Thymus (tissue), 11 donors: ENCODE results near the gene KRT34. TPM values are rescaled to one million over a fixed set of nuclear protein-coding genes. Genes with fewer than 3 reads are reported as not detected.
A peak's percentile ranks its signal among the peaks of the same experiment; 100 is the strongest.

Experiments
- DNase-seq, 9 donors: peaks; one replicate each; pipeline ENCODE4 v3.0.0-alpha.2; 2013; ENCODE audit warnings: low spot score in 9 of 9, low read depth in 6 of 9, missing footprints in 1 of 9
- H3K27ac ChIP-seq, 2 donors: one replicate each; pipeline ENCODE4 v1.5.1; 2013; ENCODE audit warnings: control low read depth in 1 of 2, low read depth in 1 of 2, low read length in 1 of 2, mild to moderate bottlenecking in 1 of 2, moderate library complexity in 1 of 2
- H3K27me3 ChIP-seq, 2 donors: one replicate each; pipeline ENCODE4 v1.5.1; 2013; ENCODE audit warnings: low read length in 1 of 2; ENCODE audit not compliant: control insufficient read depth in 2 of 2, insufficient read depth in 1 of 2
- H3K36me3 ChIP-seq, 2 donors: one replicate each; pipeline ENCODE4 v1.5.1; 2013; ENCODE audit warnings: low read length in 1 of 2, mild to moderate bottlenecking in 1 of 2, moderate library complexity in 1 of 2; ENCODE audit not compliant: control insufficient read depth in 2 of 2, insufficient read depth in 2 of 2
- H3K4me1 ChIP-seq, 2 donors: one replicate each; pipeline ENCODE4 v1.5.1; 2013; ENCODE audit warnings: low read length in 2 of 2; ENCODE audit not compliant: control insufficient read depth in 2 of 2, insufficient read depth in 2 of 2
- H3K4me3 ChIP-seq, 2 donors: one replicate each; pipeline ENCODE4 v1.5.1; 2013; ENCODE audit warnings: low read length in 2 of 2, control low read depth in 1 of 2, mild to moderate bottlenecking in 1 of 2
- H3K9me3 ChIP-seq, 2 donors: one replicate each; pipeline ENCODE4 v1.5.1; 2013; ENCODE audit warnings: low read length in 1 of 2, mild to moderate bottlenecking in 1 of 2; ENCODE audit not compliant: control insufficient read depth in 2 of 2, insufficient read depth in 1 of 2
- WGBS: extraction: QIAGEN DNeasy Blood & Tissue Kit; methylation state at CpG from one replicate; pipeline ENCODE4 v1.1.7; 2013; 5-methylcytosine and 5-hydroxymethylcytosine counted together
- polyA plus RNA-seq: library from polyadenylated mRNA; stranded (reverse); fragments of 200-250 nt; gene quantifications from one replicate; pipeline ENCODE4 v1.2.3, GENCODE V29; 2013
- total RNA-seq: library from RNA; stranded (reverse); fragments of 120-200 nt; gene quantifications from one replicate; pipeline ENCODE4 v1.2.4, GENCODE V29; 2013
- donor health status: healthy.

The KRT34 gene
- total and polyA plus RNA-seq, 2 donors: 0.52 to 1.5 TPM

DNA sequence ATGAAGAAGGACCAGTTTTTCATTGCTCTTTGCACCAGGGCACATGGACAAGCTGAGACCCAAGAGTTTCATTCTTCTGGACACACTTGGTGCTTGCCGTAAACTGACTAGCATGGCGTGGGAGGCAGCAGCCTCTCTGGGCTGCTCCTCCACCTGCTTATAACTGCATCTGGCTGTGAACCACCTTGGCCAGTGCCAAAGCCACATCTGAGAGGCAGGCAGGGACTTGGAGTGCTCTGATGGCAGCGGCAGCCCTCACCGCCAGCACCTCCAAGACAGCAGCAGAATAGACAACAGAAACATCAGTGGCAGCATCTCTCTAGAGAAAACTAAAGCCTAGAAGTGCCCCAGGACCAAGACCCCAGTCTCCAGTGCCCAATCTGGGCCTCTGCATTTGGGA, 37.6 kb upstream of the KRT34 start:
- H3K27ac ChIP-seq: peak overlapping the region in 1 of 2 donors; percentile 6
- DNase-seq: no peak
- no peak overlapping the region for H3K4me3 ChIP-seq
- H3K9me3 ChIP-seq: no peaks in the 10 kb centered on the region
- H3K4me1 ChIP-seq: peaks cover 0 to 10% of the 10 kb centered on the region in 2 donors
- no peaks in the 10 kb centered on the region for H3K36me3 ChIP-seq
- peaks cover 0 to 2% of the 10 kb centered on the region in 2 donors for H3K27me3 ChIP-seq
- WGBS: 78% methylated on average over 4 of the region's 4 CpGs

DNA sequence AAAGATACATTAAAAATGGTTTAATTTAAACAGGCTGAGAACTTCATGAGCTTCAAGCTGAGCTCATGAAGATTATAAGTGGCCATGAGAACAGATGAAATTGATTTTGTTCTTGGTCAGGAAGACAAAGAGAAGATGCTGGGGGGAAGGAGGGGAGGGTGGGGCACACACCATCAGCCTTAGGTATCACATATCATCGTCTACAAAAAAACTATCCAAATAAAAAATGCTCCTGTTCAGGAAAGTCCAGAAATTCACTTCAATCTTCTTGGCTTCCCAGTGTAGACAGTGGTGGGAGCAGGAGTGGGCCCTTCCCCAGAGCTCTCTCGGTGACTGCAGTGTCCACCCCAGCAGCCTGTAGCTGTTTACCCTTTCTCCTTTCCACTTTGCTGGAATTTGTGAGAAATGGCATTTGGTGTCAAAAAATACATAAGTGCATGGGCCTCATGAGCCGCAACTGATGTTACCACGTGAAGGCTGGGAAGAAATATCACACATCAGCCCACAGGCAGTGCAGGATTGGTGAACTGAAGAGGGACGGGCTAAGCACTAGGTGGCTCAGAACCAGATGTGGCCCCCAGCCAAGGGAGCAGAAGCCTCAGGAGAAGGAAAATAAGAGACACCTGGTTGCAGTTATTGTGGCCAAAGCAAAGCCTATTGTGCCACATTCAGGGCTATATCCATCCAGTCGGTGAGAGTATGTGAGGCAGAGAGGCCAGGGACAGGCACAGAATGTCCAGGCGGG, 36.2 kb upstream of the KRT34 start:
- Histone ChIP-seq H3K27me3 (peaks cover 0 to 2% of the 10 kb centered on the region in 2 donors), H3K4me3 (no peak overlapping the region), H3K27ac (no peak overlapping the region), H3K9me3 (no peaks in the 10 kb centered on the region), H3K4me1 (peaks cover 0 to 10% of the 10 kb centered on the region in 2 donors), H3K36me3 (no peaks in the 10 kb centered on the region)
- no peak for DNase-seq
- WGBS: 95% methylated on average over 7 of the region's 7 CpGs

DNA sequence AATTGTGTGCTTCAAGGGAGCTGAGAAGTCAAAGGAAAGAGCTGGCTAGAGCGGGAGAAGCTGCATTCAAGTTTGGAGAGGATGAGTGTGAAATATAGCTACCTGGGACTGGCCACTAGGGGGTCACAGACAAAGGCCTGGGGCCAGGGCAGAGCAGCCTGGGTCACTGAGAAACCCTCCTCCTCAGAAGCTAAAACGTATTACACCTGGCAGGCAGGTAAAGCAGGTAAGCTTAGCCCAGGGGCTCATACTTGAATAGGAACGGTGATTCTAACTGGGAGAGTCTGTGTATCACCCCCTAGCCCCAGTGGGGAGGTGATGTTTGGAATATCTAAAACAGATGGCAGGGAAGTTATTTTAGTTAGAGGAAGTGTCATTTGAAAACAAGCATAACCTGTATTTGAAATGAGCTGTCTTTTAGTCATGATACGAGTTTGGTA, 35.5 kb upstream of the KRT34 start:
- 58% methylated on average over 4 of the region's 4 CpGs for WGBS
- peak overlapping the region in 1 of 2 donors; percentile 37 for H3K27ac ChIP-seq
- no peaks in the 10 kb centered on the region for H3K9me3 ChIP-seq
- peaks cover 0 to 2% of the 10 kb centered on the region in 2 donors for H3K27me3 ChIP-seq
- no peaks in the 10 kb centered on the region for H3K36me3 ChIP-seq
- H3K4me1 ChIP-seq: peaks cover 0 to 10% of the 10 kb centered on the region in 2 donors
- no peak overlapping the region for H3K4me3 ChIP-seq
- DNase-seq: no peak

DNA sequence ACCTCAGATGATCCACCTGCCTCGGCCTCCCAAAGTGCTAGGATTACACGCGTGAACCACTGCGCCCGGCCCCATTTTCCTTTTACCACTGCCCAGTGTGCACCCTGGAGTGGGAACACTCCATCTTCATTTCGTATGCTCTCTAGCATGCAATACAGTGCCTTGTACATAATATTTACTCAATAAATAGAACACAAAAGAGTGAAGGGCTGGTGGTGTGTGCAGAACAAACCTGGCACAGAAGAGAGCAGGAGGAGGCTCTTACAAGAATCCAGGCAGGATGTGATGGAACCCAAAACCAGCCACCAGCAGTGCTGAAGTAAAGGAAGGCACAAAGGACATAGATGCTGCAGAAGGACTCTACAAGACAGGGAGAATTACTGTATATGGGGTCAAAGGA, 35.0 kb upstream of the KRT34 start:
- no peak for DNase-seq
- H3K4me3 ChIP-seq: no peak overlapping the region
- peaks cover 0 to 2% of the 10 kb centered on the region in 2 donors for H3K27me3 ChIP-seq
- peak overlapping the region in 1 of 2 donors; percentile 37 for H3K27ac ChIP-seq
- no peaks in the 10 kb centered on the region for H3K9me3 ChIP-seq
- H3K36me3 ChIP-seq: no peaks in the 10 kb centered on the region
- 98% methylated on average over 6 of the region's 6 CpGs for WGBS
- H3K4me1 ChIP-seq: peaks cover 0 to 10% of the 10 kb centered on the region in 2 donors

GRCh38 chr17:41416479-41416878, 34.4 kb upstream of the KRT34 start:
- H3K27me3 ChIP-seq: peaks cover 0 to 2% of the 10 kb centered on the region in 2 donors
- WGBS: 93% methylated on average over 5 of the region's 5 CpGs
- H3K36me3 ChIP-seq: no peaks in the 10 kb centered on the region
- no peak overlapping the region for H3K4me3 ChIP-seq
- peaks cover 0 to 10% of the 10 kb centered on the region in 2 donors for H3K4me1 ChIP-seq
- no peaks in the 10 kb centered on the region for H3K9me3 ChIP-seq
- no peak for DNase-seq
- H3K27ac ChIP-seq: no peak overlapping the region

- DNase-seq: no peak
- H3K36me3 ChIP-seq: no peaks in the 10 kb centered on the region
- no peak overlapping the region for H3K4me3 ChIP-seq
- H3K9me3 ChIP-seq: no peaks in the 10 kb centered on the region
- peaks cover 0 to 10% of the 10 kb centered on the region in 2 donors for H3K4me1 ChIP-seq
- peaks cover 0 to 2% of the 10 kb centered on the region in 2 donors for H3K27me3 ChIP-seq
- no peak overlapping the region for H3K27ac ChIP-seq
- WGBS: 92% methylated on average over 3 of the region's 3 CpGs
Measured at GRCh38 chr17:41415833-41416335, 33.8 kb upstream of the KRT34 start.

DNA sequence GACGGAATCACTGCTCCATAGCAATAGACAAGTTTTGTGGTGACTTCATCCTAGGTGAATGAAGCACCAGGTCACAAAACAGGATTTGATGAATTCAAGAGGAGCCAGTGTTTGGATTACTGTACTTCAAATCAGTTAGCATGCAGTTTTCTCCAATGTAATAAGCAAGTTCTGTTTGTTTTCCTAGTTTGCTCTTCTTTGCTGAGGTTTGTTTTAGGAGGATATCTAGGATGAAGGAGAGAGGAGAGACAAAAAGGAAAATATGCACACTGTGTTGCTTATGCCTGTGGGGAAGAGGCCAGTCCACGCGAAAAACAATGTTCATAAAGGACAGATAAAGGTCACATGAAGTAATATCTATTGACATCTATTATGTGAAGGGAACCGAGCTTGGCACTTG, 33.3 kb upstream of the KRT34 start:
- Histone ChIP-seq H3K4me3 (no peak overlapping the region), H3K4me1 (peaks cover 0 to 10% of the 10 kb centered on the region in 2 donors)

DNA sequence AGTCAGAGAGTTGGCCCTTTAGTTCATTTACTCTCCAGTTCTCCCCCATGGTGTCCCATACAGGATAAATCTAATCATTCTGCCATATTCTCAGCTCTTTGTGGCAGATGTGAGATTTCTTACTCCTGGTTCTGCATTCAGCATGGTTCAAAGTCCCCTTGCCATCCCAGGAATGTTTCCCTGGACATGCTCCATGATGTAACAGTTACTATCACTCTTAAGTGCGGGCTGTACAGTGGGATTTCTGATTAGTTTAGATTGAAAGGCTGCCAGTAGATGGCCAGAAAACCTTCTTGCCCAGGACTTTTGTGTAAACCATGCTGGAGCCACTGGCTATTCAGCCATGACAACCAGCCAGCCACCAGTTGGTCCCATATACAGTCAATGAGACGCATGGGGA, 31.9 kb upstream of the KRT34 start:
- Histone ChIP-seq H3K9me3 (no peaks in the 10 kb centered on the region), H3K27me3 (no peaks in the 10 kb centered on the region), H3K4me3 (no peak overlapping the region), H3K27ac (no peak overlapping the region), H3K4me1 (peaks cover 0 to 10% of the 10 kb centered on the region in 2 donors), H3K36me3 (no peaks in the 10 kb centered on the region)
- 98% methylated on average over 2 of the region's 2 CpGs for WGBS
- no peak for DNase-seq

More for the DNA sequence above, 33.3 kb upstream of the KRT34 start:
- Histone ChIP-seq H3K36me3 (no peaks in the 10 kb centered on the region), H3K9me3 (no peaks in the 10 kb centered on the region), H3K27me3 (peaks cover 0 to 2% of the 10 kb centered on the region in 2 donors), H3K27ac (no peak overlapping the region)
- WGBS: 96% methylated on average over 4 of the region's 4 CpGs
- no peak for DNase-seq

- H3K27ac ChIP-seq: no peak overlapping the region
- DNase-seq: no peak
- no peak overlapping the region for H3K4me3 ChIP-seq
- H3K9me3 ChIP-seq: no peaks in the 10 kb centered on the region
- peaks cover 0 to 5% of the 10 kb centered on the region in 2 donors for H3K4me1 ChIP-seq
- 74% methylated on average over 5 of the region's 5 CpGs for WGBS
- H3K27me3 ChIP-seq: no peaks in the 10 kb centered on the region
- H3K36me3 ChIP-seq: no peaks in the 10 kb centered on the region
Measured at GRCh38 chr17:41413353-41413957, 31.3 kb upstream of the KRT34 start.
